ENCODE measurements around the gene PRELID1.
"Not testable (repeated sequence)": the region's sequence is repeated elsewhere in the genome, so short reads cannot be mapped to it uniquely, and the experiment has no call there.

PRELID1 gene

GRCh38 chr5:177336603-177337494 lies 33.2 kb downstream of the PRELID1 start:
- FAIRE-seq, result no peak

- FAIRE-seq, result no peak
These were observed 34.9 kb downstream of the PRELID1 start for GRCh38 chr5:177338251-177339106.

- no peak for FAIRE-seq
These were observed 35.6 kb downstream of the PRELID1 start for GRCh38 chr5:177339107-177339638.

DNA sequence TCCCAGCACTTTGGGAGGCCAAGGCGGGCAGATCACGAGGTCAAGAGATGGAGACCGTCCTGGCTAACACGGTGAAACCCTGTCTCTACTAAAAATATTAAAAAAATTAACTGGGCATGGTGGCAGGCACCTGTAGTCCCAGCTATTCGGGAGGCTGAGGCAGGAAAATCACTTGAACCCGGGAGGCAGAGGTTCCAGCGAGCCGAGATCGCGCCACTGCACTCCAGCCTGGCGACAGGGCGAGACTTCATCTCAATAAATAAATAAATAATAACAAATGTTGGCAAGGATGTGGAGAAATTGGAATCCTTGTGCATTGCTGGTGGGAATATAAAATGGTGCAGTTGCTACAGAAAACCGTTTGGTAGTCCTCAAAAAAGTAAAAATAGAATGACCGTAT lies 39.4 kb downstream of the PRELID1 start:
- FAIRE-seq, result not testable (repeated sequence)

DNA sequence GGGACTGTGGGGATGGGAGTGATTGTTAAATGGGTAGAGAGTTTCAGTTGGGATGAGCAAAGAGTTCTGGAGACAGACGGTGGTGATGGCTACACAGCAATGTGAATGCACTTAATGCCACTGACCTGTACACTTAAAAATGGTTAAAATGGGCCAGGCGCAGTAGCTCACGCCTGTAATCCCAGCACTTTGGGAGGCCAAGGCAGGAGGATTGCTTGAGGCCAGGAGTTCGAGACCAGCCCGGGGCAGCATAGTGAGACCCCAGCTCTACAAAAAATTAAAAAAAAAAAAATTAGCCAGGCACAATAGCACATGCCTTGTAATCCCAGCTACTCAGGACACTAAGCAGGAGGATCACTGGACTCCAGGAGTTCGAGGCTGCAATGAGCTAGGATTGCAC lies 40.2 kb downstream of the PRELID1 start:
- no peak for FAIRE-seq

GRCh38 chr5:177344891-177345290 lies 41.3 kb downstream of the PRELID1 start:
- no peak for FAIRE-seq

GRCh38 chr5:177346820-177347219 lies 43.2 kb downstream of the PRELID1 start:
- no peak for FAIRE-seq

DNA sequence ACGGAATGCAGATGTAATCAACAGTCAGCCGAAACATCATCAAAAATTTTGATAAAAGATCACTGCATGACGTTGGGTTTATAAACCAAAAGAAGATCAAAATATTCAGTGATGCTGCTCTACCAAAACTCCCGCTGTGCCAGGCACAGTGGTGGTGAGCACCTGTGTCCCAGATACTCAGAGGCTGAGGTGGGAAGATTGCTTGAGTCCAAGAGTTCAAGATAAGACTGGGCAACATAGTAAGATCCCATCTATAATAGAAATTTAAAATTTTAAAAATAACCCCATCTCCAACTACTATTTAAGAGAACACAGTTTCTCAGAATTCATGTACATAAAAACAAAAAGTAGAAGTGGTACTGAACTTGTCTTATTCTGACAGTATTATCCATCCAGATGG lies 44.1 kb downstream of the PRELID1 start:
- no peak for FAIRE-seq

DNA sequence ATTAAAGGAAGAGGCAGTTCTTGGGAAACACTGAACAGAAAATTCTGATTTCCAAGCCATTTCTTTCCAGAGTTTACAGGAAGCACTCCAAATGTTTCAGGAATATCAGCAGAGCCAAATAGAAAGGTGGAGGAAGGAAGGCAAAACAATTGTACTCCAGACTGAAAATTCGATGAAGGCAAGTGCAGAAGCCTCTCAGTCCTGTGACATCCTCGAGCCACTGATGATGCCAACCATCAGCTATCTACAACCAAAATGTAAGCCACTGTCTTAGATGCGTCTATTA lies 45.7 kb downstream of the PRELID1 start:
- no peak for FAIRE-seq

- FAIRE-seq, result no peak
These were observed 46.2 kb downstream of the PRELID1 start for GRCh38 chr5:177349762-177350161.

DNA sequence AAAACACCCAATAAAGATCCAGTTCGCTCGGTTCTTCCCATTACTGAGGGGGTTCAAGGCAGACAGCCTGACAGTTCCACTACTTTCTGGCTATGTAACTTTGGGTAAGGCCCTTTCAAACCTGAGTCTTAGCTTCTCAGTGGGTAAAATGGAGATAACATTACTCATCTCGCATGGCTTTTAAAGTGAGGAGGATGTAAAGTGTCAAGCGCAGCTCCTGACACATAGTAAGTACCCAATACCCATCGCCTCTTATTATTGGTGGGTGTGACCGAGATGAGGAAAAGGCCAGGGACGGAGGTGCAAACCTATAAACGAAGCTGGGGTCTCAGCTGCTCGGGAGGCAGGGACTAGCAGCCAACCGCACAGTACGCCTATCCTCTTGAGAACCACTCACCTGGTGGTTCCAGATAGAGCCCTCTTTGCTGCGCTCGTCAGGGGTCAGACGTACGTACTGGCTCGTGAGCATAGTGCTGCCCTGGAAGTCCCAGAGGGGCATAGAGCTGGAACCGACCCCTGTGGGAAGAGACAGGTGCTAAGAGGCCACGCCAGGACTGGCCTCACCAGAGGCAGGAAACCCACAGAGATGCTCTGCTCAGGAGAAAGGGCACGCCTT lies 47.3 kb downstream of the PRELID1 start:
- no peak for FAIRE-seq

DNA sequence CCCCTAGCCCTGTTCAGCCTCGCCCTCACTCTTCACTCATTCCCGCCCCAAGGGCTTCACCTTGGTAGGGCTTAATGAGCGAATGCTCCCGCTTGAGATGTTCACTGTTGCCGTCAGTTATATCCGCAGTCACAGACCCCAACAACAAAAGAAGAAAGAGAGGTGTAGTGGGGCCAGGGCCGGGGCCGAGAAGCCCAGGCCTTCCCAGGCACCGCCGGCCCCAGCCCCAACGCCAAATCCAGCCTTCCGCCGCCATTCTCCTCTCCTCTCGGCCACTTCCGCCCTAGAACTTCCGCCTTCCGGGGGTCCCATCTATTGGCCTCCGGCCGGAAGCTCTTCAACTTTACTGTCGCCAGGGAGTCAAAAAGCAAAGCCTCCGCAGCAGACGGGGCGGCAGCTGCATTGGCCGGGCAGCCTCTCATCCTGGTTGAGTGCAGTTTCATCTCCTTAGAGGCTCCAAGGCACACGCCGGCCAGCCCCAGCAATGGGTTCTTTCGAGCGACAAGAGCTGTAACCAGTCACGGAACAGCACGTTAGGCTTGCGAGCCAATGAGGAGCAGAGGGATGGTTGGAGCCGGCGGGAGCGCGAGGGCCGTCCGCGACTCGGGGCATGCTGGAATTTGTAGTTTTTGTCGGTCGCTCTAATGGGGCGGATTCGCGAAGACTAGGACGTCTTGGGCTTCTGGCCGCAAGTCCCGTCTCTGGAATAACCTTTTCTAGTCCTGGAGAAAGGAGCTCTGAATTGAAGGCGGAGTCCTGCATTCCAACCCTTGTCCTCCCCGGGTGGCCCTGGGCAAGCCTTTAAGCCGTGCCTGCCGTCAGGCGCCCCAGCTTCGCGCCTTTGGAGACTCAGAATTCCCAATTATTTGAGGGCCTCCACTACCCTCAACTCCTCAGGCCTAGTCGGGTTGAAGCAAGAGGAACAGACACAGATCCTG lies 48.1 kb downstream of the PRELID1 start, which contains the start of gene LMAN2:
TSS of gene LMAN2 (minus strand) at position 277 of the 938 bp plus-strand sequence. CDS start at position 256, 21 bp downstream.
- no peak for FAIRE-seq

- no peak for FAIRE-seq
These were observed 49.5 kb downstream of the PRELID1 start for GRCh38 chr5:177353093-177353492.

GRCh38 chr5:177354256-177354655 lies 50.7 kb downstream of the PRELID1 start:
- FAIRE-seq, result no peak

- FAIRE-seq, result no peak
These were observed 51.1 kb downstream of the PRELID1 start for GRCh38 chr5:177354711-177355110.

GRCh38 chr5:177355162-177355867 lies 51.7 kb downstream of the PRELID1 start:
- FAIRE-seq, result no peak

DNA sequence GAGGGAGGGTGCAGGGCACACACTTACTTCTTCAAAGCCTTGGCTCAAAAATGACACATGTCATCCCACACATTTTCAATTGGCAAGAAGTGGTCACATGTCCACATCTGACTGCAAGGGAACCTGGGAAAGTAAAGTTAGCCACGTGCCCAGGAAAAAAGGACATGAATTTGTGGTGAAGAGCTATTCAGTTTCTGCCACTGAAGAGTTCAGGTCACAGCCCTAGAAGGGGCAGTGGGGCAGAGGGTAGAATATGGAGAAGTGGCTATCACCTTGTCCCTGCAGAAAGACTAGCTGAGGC lies 52.2 kb downstream of the PRELID1 start:
- no peak for FAIRE-seq

Measured in colon (tissue), 2 donors.